SK-N-SH treated with all-trans-retinoic acid at 6 μM for 48 hours (cell line): Measurements from ENCODE around the gene CPA1.

Experiments used
- ATAC-seq: fragments of 200-7000 bp; cut with Tn5 transposase; 3 replicates; pipeline ENCODE4 v1.9.1; 2020; ENCODE audit warnings: mild to moderate bottlenecking, moderate library complexity
- BACH2 ChIP-seq: fragments of 250-450 bp; sonication (Bioruptor Pico); IDR thresholded peaks from 2 replicates; pipeline ENCODE4 v1.9.0; 2021; ENCODE audit warnings: mild to moderate bottlenecking, borderline replicate concordance
- CREB5 ChIP-seq: fragments of 250-450 bp; sonication (Bioruptor Pico); IDR thresholded peaks from 2 replicates; pipeline ENCODE4 v1.5.1; 2020; ENCODE audit warnings: low read depth, mild to moderate bottlenecking, moderate library complexity
- CSDC2 ChIP-seq: fragments of 250-450 bp; sonication (Bioruptor Pico); IDR thresholded peaks from 2 replicates; pipeline ENCODE4 v1.5.0; 2020; ENCODE audit warnings: mild to moderate bottlenecking, moderate library complexity
- CSRNP3 ChIP-seq: fragments of 250-450 bp; sonication (Bioruptor Pico); IDR thresholded peaks from 2 replicates; pipeline ENCODE4 v1.5.1; 2021; ENCODE audit warnings: mild to moderate bottlenecking, moderate library complexity
- ESRRG ChIP-seq: fragments of 250-450 bp; sonication (Bioruptor Pico); IDR thresholded peaks from 2 replicates; pipeline ENCODE4 v1.6.1; 2021; ENCODE audit warnings: mild to moderate bottlenecking
- GLIS3 ChIP-seq: fragments of 250-450 bp; sonication (Bioruptor Pico); IDR thresholded peaks from 2 replicates; pipeline ENCODE4 v1.5.0; 2020; ENCODE audit warnings: mild to moderate bottlenecking, moderate library complexity
- ISL1 ChIP-seq: fragments of 250-450 bp; sonication (Bioruptor Pico); IDR thresholded peaks from 2 replicates; pipeline ENCODE4 v2.1.2; 2022; ENCODE audit warnings: mild to moderate bottlenecking, moderate library complexity
- OSR1 ChIP-seq: fragments of 250-450 bp; sonication (Bioruptor Pico); IDR thresholded peaks from 2 replicates; pipeline ENCODE4 v1.8.0; 2022; ENCODE audit warnings: moderate library complexity, mild to moderate bottlenecking, inconsistent platforms
- PATZ1 ChIP-seq: fragments of 250-450 bp; sonication (Bioruptor Pico); IDR thresholded peaks from 2 replicates; pipeline ENCODE4 v1.8.0; 2020; ENCODE audit warnings: mild to moderate bottlenecking, moderate library complexity, borderline replicate concordance
- POU6F1 ChIP-seq: fragments of 250-450 bp; sonication (Bioruptor Pico); IDR thresholded peaks from 2 replicates; pipeline ENCODE4 v1.8.0; 2021; ENCODE audit warnings: low read depth, mild to moderate bottlenecking, moderate library complexity, borderline replicate concordance
- PPARA ChIP-seq: fragments of 250-450 bp; sonication (Bioruptor Pico); IDR thresholded peaks from 2 replicates; pipeline ENCODE4 v1.5.0; 2020; ENCODE audit warnings: mild to moderate bottlenecking, borderline replicate concordance
- RARB ChIP-seq: fragments of 250-450 bp; sonication (Bioruptor Pico); IDR thresholded peaks from 2 replicates; pipeline ENCODE4 v1.8.0; 2021; ENCODE audit warnings: mild to moderate bottlenecking, moderate library complexity
- TOX ChIP-seq: fragments of 250-450 bp; sonication (Bioruptor Pico); IDR thresholded peaks from 2 replicates; pipeline ENCODE4 v1.8.0; 2021; ENCODE audit warnings: mild to moderate bottlenecking, moderate library complexity, borderline replicate concordance
- TSHZ2 ChIP-seq: fragments of 250-450 bp; sonication (Bioruptor Pico); IDR thresholded peaks from 2 replicates; pipeline ENCODE4 v1.5.0; 2020; ENCODE audit warnings: mild to moderate bottlenecking, moderate library complexity
- ZC3H10 ChIP-seq: fragments of 250-450 bp; sonication (Bioruptor Pico); IDR thresholded peaks from 2 replicates; pipeline ENCODE4 v1.5.1; 2021; ENCODE audit warnings: mild to moderate bottlenecking, moderate library complexity
- ZFP3 ChIP-seq: fragments of 250-450 bp; sonication (Bioruptor Pico); IDR thresholded peaks from 2 replicates; pipeline ENCODE4 v1.5.0; 2020; ENCODE audit warnings: mild to moderate bottlenecking, moderate library complexity
- ZFP30 ChIP-seq: fragments of 450-650 bp; formaldehyde crosslinking; IDR thresholded peaks from 2 replicates; pipeline ENCODE4 v1.5.0; 2022; ENCODE audit warnings: mild to moderate bottlenecking, moderate library complexity
- ZNF70 ChIP-seq: fragments of 450-650 bp; formaldehyde crosslinking; IDR thresholded peaks from 2 replicates; pipeline ENCODE4 v1.5.0; 2020; ENCODE audit warnings: mild to moderate bottlenecking, moderate library complexity
- ZNF8 ChIP-seq: fragments of 450-650 bp; formaldehyde crosslinking; IDR thresholded peaks from 2 replicates; pipeline ENCODE4 v1.5.0; 2020; ENCODE audit warnings: mild to moderate bottlenecking, moderate library complexity

The CPA1 gene

GRCh38 chr7:130396109-130396508 lies 15.8 kb downstream of the CPA1 start:
- TF ChIP-seq PATZ1 (CRISPR knock-in tag) = no peak
- no peak for ATAC-seq

GRCh38 chr7:130397051-130397757 lies 16.9 kb downstream of the CPA1 start:
- no peak for ATAC-seq
- TF ChIP-seq ISL1 (CRISPR knock-in tag) (0 out of 2 replicates have a peak, but pooled peaks have one; percentile 31), RARB (CRISPR knock-in tag) (no peak)

- no peak for ATAC-seq
- TF ChIP-seq OSR1 = no peak
- no peak for TF ChIP-seq CSRNP3 (CRISPR knock-in tag)
- no peak for TF ChIP-seq BACH2
- no peak for TF ChIP-seq TOX (CRISPR knock-in tag)
- TF ChIP-seq POU6F1 (CRISPR knock-in tag) = no peak
- no peak for TF ChIP-seq ISL1 (CRISPR knock-in tag)
- no peak for TF ChIP-seq ESRRG
- no peak for TF ChIP-seq ZC3H10 (CRISPR knock-in tag)
- TF ChIP-seq ZFP30 (CRISPR knock-in tag) = no peak
- no peak for TF ChIP-seq ZNF8
- no peak for TF ChIP-seq PPARA (CRISPR knock-in tag)
- TF ChIP-seq TSHZ2 (CRISPR knock-in tag) = no peak
- no peak for TF ChIP-seq CREB5 (CRISPR knock-in tag)
- TF ChIP-seq GLIS3 (CRISPR knock-in tag) = no peak
Observed at GRCh38 chr7:130397758-130398073, 17.4 kb downstream of the CPA1 start.

GRCh38 chr7:130398526-130399090 lies 18.3 kb downstream of the CPA1 start:
- no peak for ATAC-seq
- TF ChIP-seq BACH2 (no peak), PATZ1 (CRISPR knock-in tag) (no peak), CSDC2 (CRISPR knock-in tag) (no peak), ISL1 (CRISPR knock-in tag) (no peak), ESRRG (no peak), RARB (CRISPR knock-in tag) (no peak), ZFP30 (CRISPR knock-in tag) (no peak), ZNF8 (no peak), GLIS3 (CRISPR knock-in tag) (no peak), TOX (CRISPR knock-in tag) (no peak), CSRNP3 (CRISPR knock-in tag) (no peak), ZC3H10 (CRISPR knock-in tag) (no peak), ZNF70 (CRISPR knock-in tag) (no peak), POU6F1 (CRISPR knock-in tag) (no peak), ZFP3 (CRISPR knock-in tag) (no peak)
